HG03175 (cell line): ENCODE measurements around the gene NUDT4.
"Not testable (repeated sequence)": the region's sequence is repeated elsewhere in the genome, so short reads cannot be mapped to it uniquely, and the experiment has no call there.

Experiments
- ATAC-seq: cut with Tn5 transposase; IDR thresholded peaks from one replicate; pipeline ENCODE4 v1.9.1; 2021; ENCODE audit warnings: mild to moderate bottlenecking, moderate library complexity; ENCODE audit not compliant: unreplicated experiment

The NUDT4 gene

GRCh38 chr12:93425736-93426411 is 48.1 kb downstream of the NUDT4 start:
- ATAC-seq, result no peak

- no peak for ATAC-seq
These were observed 48.7 kb downstream of the NUDT4 start for GRCh38 chr12:93426412-93426805.

- no peak for ATAC-seq
These were observed 50.2 kb downstream of the NUDT4 start for GRCh38 chr12:93427779-93428564.

GRCh38 chr12:93429448-93429847 is 51.7 kb downstream of the NUDT4 start:
- ATAC-seq, result no peak

GRCh38 chr12:93429852-93430251 is 52.1 kb downstream of the NUDT4 start:
- ATAC-seq, result no peak

- no peak for ATAC-seq
These were observed 52.6 kb downstream of the NUDT4 start for GRCh38 chr12:93430280-93430679.

- not testable (repeated sequence) for ATAC-seq
These were observed 54.3 kb downstream of the NUDT4 start for GRCh38 chr12:93432031-93432430.

- no peak for ATAC-seq
These were observed 56.6 kb downstream of the NUDT4 start for GRCh38 chr12:93434256-93434865.

- no peak for ATAC-seq
These were observed 60.7 kb downstream of the NUDT4 start for GRCh38 chr12:93438266-93439050.

GRCh38 chr12:93440043-93440835 is 62.5 kb downstream of the NUDT4 start:
- no peak for ATAC-seq

GRCh38 chr12:93441081-93441616 is 63.4 kb downstream of the NUDT4 start:
- no peak for ATAC-seq

- ATAC-seq, result peak; percentile 82
These were observed 64.1 kb downstream of the NUDT4 start, which contains the start of gene UBE2N for GRCh38 chr12:93441617-93442410. UBE2N (minus strand) TSS chr12:93441947; CDS start chr12:93441884, 63 bp downstream.

GRCh38 chr12:93442411-93443340 is 65.0 kb downstream of the NUDT4 start:
- ATAC-seq, result no peak

- ATAC-seq, result no peak
These were observed 65.9 kb downstream of the NUDT4 start for GRCh38 chr12:93443576-93443975.

GRCh38 chr12:93447555-93448290 is 70.0 kb downstream of the NUDT4 start:
- ATAC-seq, result no peak

- ATAC-seq, result no peak
These were observed 71.1 kb downstream of the NUDT4 start for GRCh38 chr12:93448796-93449195.

- peak; percentile 91 for ATAC-seq
These were observed 71.6 kb downstream of the NUDT4 start for GRCh38 chr12:93449277-93449676.
